SK-N-SH (cell line): ENCODE results near the gene ZNF683. TPM values are rescaled to one million over a fixed set of nuclear protein-coding genes. Genes with fewer than 3 reads are reported as not detected.

Experiments
- CTCF ChIA-PET: fragments of 300-600, 350-600 bp; formaldehyde crosslinking; extraction: SDS; loops from one replicate; lab custom pipeline; 2021; lab: Yijun Ruan, JAX
- POLR2A ChIA-PET: fragments of 350-600 bp; sonication (Branson Sonifier 250); formaldehyde crosslinking; extraction: SDS; loops from one replicate; lab custom pipeline; 2020; ENCODE audit warnings: antibody characterized with exemption, inconsistent platforms; lab: Yijun Ruan, JAX
- DNase-seq: peaks from one replicate; pipeline ENCODE4 v3.0.0; 2012
- H2AFZ ChIP-seq: fragments of 200-600 bp; sonication (generic); 2 replicates; pipeline ENCODE4 v1.8.1; 2016; ENCODE audit warnings: antibody characterized with exemption, mild to moderate bottlenecking, low read depth
- H3F3A ChIP-seq: fragments of 200-600 bp; sonication (generic); replicated peaks from 2 replicates; pipeline ENCODE3; 2016; ENCODE audit warnings: antibody characterized with exemption, mild to moderate bottlenecking; ENCODE audit not compliant: insufficient read depth
- H3K27ac ChIP-seq, 2 experiments: fragments of 200-500 bp in 1 of 2; fragments of 200-600 bp in 1 of 2; sonication (Bioruptor generic) in 1 of 2; sonication (generic), shearing (Covaris generic) in 1 of 2; 2 replicates each; pipeline versions ENCODE4 v1.5.1 to v1.6.1; 2014 to 2016; ENCODE audit warnings: low read depth in 2 of 2, inconsistent platforms in 1 of 2, low read length in 1 of 2, mild to moderate bottlenecking in 1 of 2, mixed read lengths in 1 of 2
- H3K27me3 ChIP-seq: fragments of 200-600 bp; sonication (generic), shearing (Covaris generic); 2 replicates; pipeline ENCODE4 v1.6.1; 2016; ENCODE audit warnings: mixed run types; ENCODE audit not compliant: insufficient read depth
- H3K36me3 ChIP-seq, 2 experiments: fragments of 200-500 bp in 1 of 2; fragments of 200-600 bp in 1 of 2; sonication (Bioruptor generic) in 1 of 2; sonication (generic) in 1 of 2; replicated peaks in 1 of 2; 2 replicates each; pipeline versions ENCODE3 to v1.5.1; 2014 to 2016; ENCODE audit warnings: low read length in 1 of 2, mild to moderate bottlenecking in 1 of 2; ENCODE audit not compliant: insufficient read depth in 2 of 2, control insufficient read depth in 1 of 2
- H3K4me1 ChIP-seq, 2 experiments: fragments of 200-500 bp in 1 of 2; fragments of 200-600 bp in 1 of 2; sonication (Bioruptor generic) in 1 of 2; sonication (generic), shearing (Covaris generic) in 1 of 2; 2 replicates each; pipeline versions ENCODE4 v1.5.1 to v1.6.1; 2014 to 2016; ENCODE audit warnings: low read depth in 1 of 2, low read length in 1 of 2, mixed run types in 1 of 2; ENCODE audit not compliant: insufficient read depth in 2 of 2, control insufficient read depth in 1 of 2
- H3K4me2 ChIP-seq: fragments of 200-600 bp; sonication (generic), shearing (Covaris generic); 2 replicates; pipeline ENCODE4 v1.6.1; 2017; ENCODE audit warnings: mixed run types
- H3K4me3 ChIP-seq, 2 experiments: fragments of 200-500 bp in 1 of 2; fragments of 200-600 bp in 1 of 2; sonication (Bioruptor generic) in 1 of 2; sonication (generic), shearing (Covaris generic) in 1 of 2; 2 replicates each; pipeline versions ENCODE4 v1.5.1 to v1.8.1; 2014 to 2016; ENCODE audit warnings: low read depth in 2 of 2, inconsistent platforms in 1 of 2, low read length in 1 of 2, mild to moderate bottlenecking in 1 of 2, mixed read lengths in 1 of 2, moderate library complexity in 1 of 2
- H3K79me2 ChIP-seq: fragments of 200-600 bp; sonication (generic); 2 replicates; pipeline ENCODE4 v1.8.1; 2017; ENCODE audit warnings: mild to moderate bottlenecking; ENCODE audit not compliant: insufficient read depth
- H3K9ac ChIP-seq: fragments of 200-600 bp; sonication (generic); 2 replicates; pipeline ENCODE4 v1.6.1; 2017; ENCODE audit warnings: mixed run types
- H3K9me2 ChIP-seq: fragments of 200-600 bp; sonication (generic); 2 replicates; pipeline ENCODE4 v1.6.1; 2017; ENCODE audit warnings: mixed run types
- H3K9me3 ChIP-seq: fragments of 200-600 bp; sonication (generic); 2 replicates; pipeline ENCODE4 v1.6.1; 2017; ENCODE audit warnings: mixed run types, mild to moderate bottlenecking, moderate library complexity
- H4K20me1 ChIP-seq: fragments of 200-600 bp; sonication (generic); 2 replicates; pipeline ENCODE4 v1.6.1; 2017; ENCODE audit warnings: mild to moderate bottlenecking, mixed run types; ENCODE audit not compliant: insufficient read depth
- CHD2 ChIP-seq: fragments of 150-350 bp; IDR thresholded peaks from 2 replicates; pipeline ENCODE4 v1.6.1; 2018; ENCODE audit warnings: low read length; ENCODE audit not compliant: partially characterized antibody
- CTCF ChIP-seq: fragments of 200-600 bp; sonication (generic); IDR thresholded peaks from 2 replicates; pipeline ENCODE4 v1.6.1; 2017; ENCODE audit warnings: antibody characterized with exemption, mild to moderate bottlenecking, moderate library complexity
- EZH2phosphoT487 ChIP-seq: fragments of 200-600 bp; sonication (generic); IDR thresholded peaks from 2 replicates; pipeline ENCODE4 v1.6.1; 2017; ENCODE audit warnings: low read depth, mixed run types, mild to moderate bottlenecking, antibody characterized with exemption, moderate library complexity, borderline replicate concordance
- FOXM1 ChIP-seq: IDR thresholded peaks from 2 replicates; pipeline ENCODE4 v1.4.0; 2012; ENCODE audit warnings: low read depth, mild to moderate bottlenecking
- GABPA ChIP-seq: IDR thresholded peaks from 2 replicates; pipeline ENCODE4 v1.4.0; 2012; ENCODE audit warnings: low read depth, mild to moderate bottlenecking
- GATA2 ChIP-seq: sonication (generic); formaldehyde crosslinking; IDR thresholded peaks from 2 replicates; pipeline ENCODE4 v1.5.0; 2020; ENCODE audit warnings: mild to moderate bottlenecking, missing genetic modification reagents
- IRF3 ChIP-seq: fragments of 150-350 bp; IDR thresholded peaks from 2 replicates; pipeline ENCODE4 v1.6.1; 2016; ENCODE audit warnings: mild to moderate bottlenecking, low read depth, low read length
- JUND ChIP-seq: IDR thresholded peaks from 2 replicates; pipeline ENCODE4 v1.4.0; 2012
- MEF2A ChIP-seq: IDR thresholded peaks from 2 replicates; pipeline ENCODE4 v1.4.0; 2012; ENCODE audit warnings: low read depth, borderline replicate concordance
- PBX3 ChIP-seq: IDR thresholded peaks from 2 replicates; pipeline ENCODE4; 2012
- RFX5 ChIP-seq: IDR thresholded peaks from 2 replicates; pipeline ENCODE4 v1.6.1; 2012; ENCODE audit warnings: mild to moderate bottlenecking, improper control_type of control experiment, low read length
- SIN3A ChIP-seq: IDR thresholded peaks from 2 replicates; pipeline ENCODE4 v1.6.1; 2012; ENCODE audit warnings: low read depth, mild to moderate bottlenecking, low read length, moderate library complexity, borderline replicate concordance
- TEAD4 ChIP-seq: IDR thresholded peaks from 2 replicates; pipeline ENCODE4 v1.4.0; 2012; ENCODE audit warnings: mild to moderate bottlenecking, borderline replicate concordance; ENCODE audit not compliant: insufficient read depth
- WGBS: methylation state at CpG from one replicate; pipeline ENCODE4 v1.1.6; 2017; ENCODE audit warnings: low lambda C conversion rate; 5-methylcytosine and 5-hydroxymethylcytosine counted together
- polyA plus RNA-seq, 3 experiments: library from polyadenylated mRNA; depleted of rRNA; stranded (reverse); fragments of >200 nt; gene quantifications; 2 replicates each; pipeline ENCODE4 v1.2.3, GENCODE V29; 2012

The ZNF683 gene
- polyA plus RNA-seq, 1 of the 3 experiments (the other 2 are of a cell fraction) = not detected

- no peaks in the 10 kb centered on the region for H3F3A ChIP-seq
- 50% methylated on average over 1 of the region's 4 CpGs for WGBS
- H3K9me2 ChIP-seq = no peaks in the 10 kb centered on the region
- no peaks in the 10 kb centered on the region for H4K20me1 ChIP-seq
- CTCF ChIA-PET = interaction anchor here (0.7 to 1.7 kb wide), 2 partner anchors 27 to 68 kb away, joined by 3 to 9 read pairs; no protein-coding TSS in a partner anchor
- no peak overlapping the region for H3K9ac ChIP-seq
- H2AFZ ChIP-seq = no peak overlapping the region
- H3K4me3 ChIP-seq = no peak overlapping the region
- POLR2A ChIA-PET = no interaction called here
- H3K36me3 ChIP-seq = no peaks in the 10 kb centered on the region
- no peak for DNase-seq
- no peaks in the 10 kb centered on the region for H3K4me1 ChIP-seq
- H3K4me2 ChIP-seq = no peak overlapping the region
- no peaks in the 10 kb centered on the region for H3K79me2 ChIP-seq
- H3K27ac ChIP-seq = no peak overlapping the region
- no peak for TF ChIP-seq TEAD4
- TF ChIP-seq IRF3 = no peak
- TF ChIP-seq FOXM1 = no peak
- no peak for TF ChIP-seq RFX5
- TF ChIP-seq CTCF = no peak
- TF ChIP-seq GATA2 (CRISPR knock-in tag) = no peak
- no peak for TF ChIP-seq CHD2
- no peak for TF ChIP-seq MEF2A
- no peak for TF ChIP-seq GABPA
- no peak for TF ChIP-seq EZH2phosphoT487
- TF ChIP-seq JUND = no peak
- no peaks in the 10 kb centered on the region for H3K27me3 ChIP-seq
- H3K9me3 ChIP-seq = no peaks in the 10 kb centered on the region
Observed at GRCh38 chr1:26389604-26390247, 17.2 kb upstream of the ZNF683 start.

GRCh38 chr1:26388791-26389445, 16.4 kb upstream of the ZNF683 start:
- no peak overlapping the region for H3K27ac ChIP-seq
- H3K36me3 ChIP-seq = no peaks in the 10 kb centered on the region
- no peak overlapping the region for H3K4me2 ChIP-seq
- no peak for DNase-seq
- H3K9ac ChIP-seq = no peak overlapping the region
- no peaks in the 10 kb centered on the region for H3K9me2 ChIP-seq
- WGBS = 84% methylated on average over 7 of the region's 7 CpGs
- POLR2A ChIA-PET = interaction anchor here (0.6 to 1.3 kb wide), 2 partner anchors 16 to 19 kb away, joined by 3 to 4 read pairs; no protein-coding TSS in a partner anchor
- no peak overlapping the region for H3K4me3 ChIP-seq
- H3F3A ChIP-seq = no peaks in the 10 kb centered on the region
- H4K20me1 ChIP-seq = no peaks in the 10 kb centered on the region
- H3K27me3 ChIP-seq = no peaks in the 10 kb centered on the region
- no peak for TF ChIP-seq PBX3
- no peak for TF ChIP-seq SIN3A
- no peaks in the 10 kb centered on the region for H3K9me3 ChIP-seq
- CTCF ChIA-PET = interaction anchor here (1.2 to 1.7 kb wide), 2 partner anchors 25 to 28 kb away, joined by 3 to 9 read pairs; no protein-coding TSS in a partner anchor
- H2AFZ ChIP-seq = no peak overlapping the region
- H3K79me2 ChIP-seq = no peaks in the 10 kb centered on the region
- no peaks in the 10 kb centered on the region for H3K4me1 ChIP-seq
